SK-N-MC (cell line): ENCODE data around the gene ANKS6.

Source experiments
- EZH2 ChIP-seq: fragments of 200-600 bp; sonication (generic); IDR thresholded peaks from one replicate; pipeline ENCODE4 v1.6.1; 2017; ENCODE audit warnings: antibody characterized with exemption
- FOXP2 ChIP-seq: optimal IDR thresholded peaks from 2 replicates; pipeline ENCODE3; 2011; ENCODE audit warnings: mild to moderate bottlenecking, moderate library complexity; ENCODE audit not compliant: insufficient read depth; ENCODE audit errors: extremely low read length, control extremely low read depth
- POLR2AphosphoS5 ChIP-seq: IDR thresholded peaks from 2 replicates; pipeline ENCODE4 v1.6.1; 2012; ENCODE audit warnings: mild to moderate bottlenecking, low read depth, low read length, borderline replicate concordance

DNA sequence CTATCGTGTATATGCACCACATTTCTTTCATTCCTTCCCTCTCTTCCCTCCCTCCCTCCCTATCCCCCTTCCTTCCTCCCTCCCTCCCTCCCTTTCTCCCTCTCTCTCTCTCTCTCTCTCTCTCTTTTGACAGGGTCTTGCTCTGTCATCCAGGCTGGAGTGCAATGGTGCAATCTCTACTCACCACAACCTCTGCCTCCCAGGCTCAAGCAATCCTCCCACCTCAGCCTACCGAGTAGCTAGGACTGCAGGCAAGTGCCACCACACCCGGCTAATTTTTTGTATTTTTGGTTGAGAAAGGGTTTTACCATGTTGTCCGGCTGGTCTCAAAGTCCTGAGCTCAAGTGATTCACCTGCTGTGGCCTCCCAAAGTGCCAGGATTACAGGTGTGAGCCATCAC is 1.1 kb upstream of the ANKS6 start:
- TF ChIP-seq POLR2AphosphoS5 (no peak), EZH2 (no peak), FOXP2 (no peak)
